Esophagus squamous epithelium (tissue), 5 donors: ENCODE results near the gene GRAMD4. TPM values are rescaled to one million over a fixed set of nuclear protein-coding genes. Genes with fewer than 3 reads are reported as not detected.

Source experiments
- DNase-seq: peaks from one replicate; lab custom pipeline; 2025; lab: John Stamatoyannopoulos, UW
- H3K27ac ChIP-seq, 4 donors: fragments of 200-600 bp; sonication (generic); one replicate each; pipeline ENCODE4 v1.5.1; 2016 to 2019; ENCODE audit warnings: mild to moderate bottlenecking in 1 of 4
- H3K27me3 ChIP-seq, 4 donors: fragments of 200-600 bp; sonication (generic); 1 replicate in 3 of 4; 2 replicates in 1 of 4; pipeline versions ENCODE4 v1.5.1 to v1.6.0; 2017 to 2021; ENCODE audit warnings: antibody characterized with exemption in 1 of 4
- H3K36me3 ChIP-seq, 3 donors: fragments of 200-600 bp; sonication (generic); one replicate each; pipeline ENCODE4 v1.5.1; 2016 to 2019
- H3K4me1 ChIP-seq, 3 donors: fragments of 200-600 bp; sonication (generic); one replicate each; pipeline ENCODE4 v1.5.1; 2017 to 2019
- H3K4me3 ChIP-seq, 4 donors: fragments of 200-600 bp; sonication (generic); 1 replicate in 3 of 4; 2 replicates in 1 of 4; pipeline ENCODE4 v1.5.1; 2016 to 2019; ENCODE audit warnings: mild to moderate bottlenecking in 2 of 4, moderate library complexity in 1 of 4
- H3K9me3 ChIP-seq, 3 donors: fragments of 200-600 bp; sonication (generic); one replicate each; pipeline ENCODE4 v1.5.1; 2016 to 2019
- POLR2A ChIP-seq, 4 donors: fragments of 450-650 bp; IDR thresholded peaks; one replicate each; pipeline ENCODE4 v1.6.1; 2017; ENCODE audit warnings: antibody characterized with exemption in 4 of 4, mild to moderate bottlenecking in 4 of 4, moderate library complexity in 3 of 4
- WGBS, 2 donors: methylation state at CpG; one replicate each; pipeline ENCODE4 v1.1.5; 2018; 5-methylcytosine and 5-hydroxymethylcytosine counted together
- intact Hi-C: fragments of 100-400 bp; cut with DNase I; formaldehyde crosslinking; loops from one replicate; pipeline ENCODE4 v1.15.0; 2022
- total RNA-seq, 4 donors: library from RNA; depleted of rRNA; stranded (reverse); fragments of >200 nt; gene quantifications; one replicate each; pipeline ENCODE4 v1.1.0, GENCODE V29; 2016
- TF ChIP-seq, protein P1 (sequence below), 6 experiments: fragments of 450-650 bp in 4 of 6; fragments of 200-600 bp in 2 of 6; sonication (generic) in 2 of 6; IDR thresholded peaks; one replicate each; pipeline ENCODE4 v1.5.1; 2016 to 2019; ENCODE audit warnings: antibody characterized with exemption in 6 of 6, mild to moderate bottlenecking in 4 of 6, moderate library complexity in 4 of 6
- donor health status: DM: yes; HTN: yes; CAD: no.

Gene GRAMD4
- total RNA-seq, 4 donors from 2014 or later = 27.0 to 122 (median 33.3) TPM

DNA sequence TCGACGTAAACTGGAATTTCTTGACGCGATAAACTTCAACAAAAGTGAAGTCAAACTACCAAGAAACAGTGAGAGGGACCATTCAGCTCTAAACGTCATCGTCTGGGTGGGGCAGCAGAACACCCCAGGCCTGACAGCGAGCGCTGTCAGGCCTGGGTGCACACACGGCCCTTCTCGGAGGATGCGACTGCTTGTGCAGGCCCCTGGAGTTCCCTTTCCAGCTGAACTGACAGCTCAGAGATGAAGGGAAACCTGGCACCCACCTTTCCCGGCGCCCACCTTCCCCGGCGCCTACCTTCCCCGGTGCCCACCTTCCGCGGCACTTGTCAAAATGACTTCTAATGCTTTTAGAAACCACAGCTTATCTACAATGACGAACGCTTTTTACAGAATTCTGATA lies 70.0 kb downstream of the GRAMD4 start:
- DNase-seq = no peak

DNA sequence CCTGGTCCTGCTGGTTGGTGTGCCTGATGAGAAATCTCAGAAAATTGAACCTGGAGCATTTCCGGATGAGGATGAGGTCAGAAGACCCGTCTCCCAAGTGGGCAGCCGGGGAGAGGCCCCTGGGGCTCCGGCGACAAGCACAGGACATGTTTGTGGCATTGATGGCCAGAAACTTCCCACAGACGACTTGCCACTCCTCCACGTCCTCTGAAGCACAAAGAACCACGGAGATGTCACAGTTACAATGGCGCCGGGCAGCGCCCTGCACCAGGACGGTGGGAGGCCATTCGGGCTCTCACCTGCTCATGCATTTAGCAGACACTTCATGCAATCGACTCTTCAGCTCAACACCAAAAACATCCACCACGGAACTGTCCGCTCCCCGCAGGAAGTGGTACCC lies 71.4 kb downstream of the GRAMD4 start:
- intact Hi-C loops = no loop called here
- Histone ChIP-seq H3K27me3 (no peaks in the 10 kb centered on the region), H3K36me3 (peaks cover 23 to 100% (median 63%) of the 10 kb centered on the region in 3 donors), H3K4me3 (no peak overlapping the region), H3K4me1 (peaks cover 5 to 24% (median 7%) of the 10 kb centered on the region in 3 donors), H3K27ac (no peak overlapping the region), H3K9me3 (no peaks in the 10 kb centered on the region)
- TF ChIP-seq, protein P1, sequence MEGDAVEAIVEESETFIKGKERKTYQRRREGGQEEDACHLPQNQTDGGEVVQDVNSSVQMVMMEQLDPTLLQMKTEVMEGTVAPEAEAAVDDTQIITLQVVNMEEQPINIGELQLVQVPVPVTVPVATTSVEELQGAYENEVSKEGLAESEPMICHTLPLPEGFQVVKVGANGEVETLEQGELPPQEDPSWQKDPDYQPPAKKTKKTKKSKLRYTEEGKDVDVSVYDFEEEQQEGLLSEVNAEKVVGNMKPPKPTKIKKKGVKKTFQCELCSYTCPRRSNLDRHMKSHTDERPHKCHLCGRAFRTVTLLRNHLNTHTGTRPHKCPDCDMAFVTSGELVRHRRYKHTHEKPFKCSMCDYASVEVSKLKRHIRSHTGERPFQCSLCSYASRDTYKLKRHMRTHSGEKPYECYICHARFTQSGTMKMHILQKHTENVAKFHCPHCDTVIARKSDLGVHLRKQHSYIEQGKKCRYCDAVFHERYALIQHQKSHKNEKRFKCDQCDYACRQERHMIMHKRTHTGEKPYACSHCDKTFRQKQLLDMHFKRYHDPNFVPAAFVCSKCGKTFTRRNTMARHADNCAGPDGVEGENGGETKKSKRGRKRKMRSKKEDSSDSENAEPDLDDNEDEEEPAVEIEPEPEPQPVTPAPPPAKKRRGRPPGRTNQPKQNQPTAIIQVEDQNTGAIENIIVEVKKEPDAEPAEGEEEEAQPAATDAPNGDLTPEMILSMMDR (IDR thresholded peaks at IDR 0.05) = no peak
- no peak for TF ChIP-seq POLR2A (IDR thresholded peaks at IDR 0.05)
- DNase-seq = no peak
- 88 to 97% methylated on average over 5 to 9 of the region's 17 CpGs for WGBS, 2 donors

More for the DNA sequence above, 70.0 kb downstream of the GRAMD4 start:
- Histone ChIP-seq H3K9me3 (no peaks in the 10 kb centered on the region), H3K27me3 (no peaks in the 10 kb centered on the region), H3K4me3 (no peak overlapping the region), H3K36me3 (peaks cover 13 to 100% (median 54%) of the 10 kb centered on the region in 3 donors), H3K4me1 (peaks cover 11 to 39% (median 21%) of the 10 kb centered on the region in 3 donors), H3K27ac (no peak overlapping the region)
- WGBS, 2 donors = 94 to 96% methylated on average over 20 of the region's 20 CpGs
- intact Hi-C loops = no loop called here
- TF ChIP-seq, protein P1 (IDR thresholded peaks at IDR 0.05) = no peak
- no peak for TF ChIP-seq POLR2A (IDR thresholded peaks at IDR 0.05)

DNA sequence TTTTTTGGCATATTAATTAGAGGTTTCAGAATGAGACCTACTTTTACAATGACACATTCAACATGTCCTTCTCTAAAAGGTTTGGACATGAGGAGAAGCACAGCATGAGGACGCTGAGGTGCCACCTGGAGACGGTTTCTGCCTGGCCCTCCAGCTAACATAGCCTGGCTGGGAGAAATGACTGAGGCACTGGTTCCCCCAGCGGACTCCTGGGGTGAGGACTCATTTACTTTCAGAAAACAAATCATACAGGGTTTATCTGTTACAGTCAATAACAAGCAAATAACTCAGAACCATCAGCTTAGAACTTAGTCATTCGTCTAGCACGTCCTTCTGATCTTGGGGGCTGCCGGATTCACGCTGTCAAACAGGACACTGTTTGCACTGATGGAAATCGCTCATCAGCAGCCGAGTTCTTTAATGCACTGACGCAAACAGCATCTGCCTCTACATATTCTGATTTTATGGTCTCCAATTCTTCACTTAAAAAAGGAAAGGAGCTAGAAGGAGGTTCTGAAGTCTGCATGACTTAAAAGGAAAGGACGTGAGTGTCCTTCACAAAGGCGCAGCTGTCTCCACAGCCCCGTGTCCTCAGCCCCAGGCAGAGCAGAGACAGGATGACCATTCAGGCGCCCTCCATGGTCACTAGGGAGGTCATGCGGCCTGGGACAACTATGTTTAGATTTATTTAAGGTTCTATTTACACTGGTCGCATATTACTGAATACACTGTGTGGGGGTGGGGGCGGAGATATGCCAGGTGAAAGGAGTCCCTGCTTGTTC lies 73.6 kb downstream of the GRAMD4 start:
- intact Hi-C loops = no loop called here
- peaks cover 3 to 6% (median 4%) of the 10 kb centered on the region in 3 donors for H3K4me1 ChIP-seq
- H3K27ac ChIP-seq = no peak overlapping the region
- H3K36me3 ChIP-seq = peaks cover 23 to 100% (median 72%) of the 10 kb centered on the region in 3 donors
- 69 to 85% methylated on average over 11 to 17 of the region's 17 CpGs for WGBS, 2 donors
- no peak for DNase-seq
- no peak for TF ChIP-seq POLR2A (IDR thresholded peaks at IDR 0.05)
- TF ChIP-seq, protein P1 (IDR thresholded peaks at IDR 0.05) = no peak
- H3K4me3 ChIP-seq = no peak overlapping the region
- no peaks in the 10 kb centered on the region for H3K27me3 ChIP-seq
- H3K9me3 ChIP-seq = no peaks in the 10 kb centered on the region

DNA sequence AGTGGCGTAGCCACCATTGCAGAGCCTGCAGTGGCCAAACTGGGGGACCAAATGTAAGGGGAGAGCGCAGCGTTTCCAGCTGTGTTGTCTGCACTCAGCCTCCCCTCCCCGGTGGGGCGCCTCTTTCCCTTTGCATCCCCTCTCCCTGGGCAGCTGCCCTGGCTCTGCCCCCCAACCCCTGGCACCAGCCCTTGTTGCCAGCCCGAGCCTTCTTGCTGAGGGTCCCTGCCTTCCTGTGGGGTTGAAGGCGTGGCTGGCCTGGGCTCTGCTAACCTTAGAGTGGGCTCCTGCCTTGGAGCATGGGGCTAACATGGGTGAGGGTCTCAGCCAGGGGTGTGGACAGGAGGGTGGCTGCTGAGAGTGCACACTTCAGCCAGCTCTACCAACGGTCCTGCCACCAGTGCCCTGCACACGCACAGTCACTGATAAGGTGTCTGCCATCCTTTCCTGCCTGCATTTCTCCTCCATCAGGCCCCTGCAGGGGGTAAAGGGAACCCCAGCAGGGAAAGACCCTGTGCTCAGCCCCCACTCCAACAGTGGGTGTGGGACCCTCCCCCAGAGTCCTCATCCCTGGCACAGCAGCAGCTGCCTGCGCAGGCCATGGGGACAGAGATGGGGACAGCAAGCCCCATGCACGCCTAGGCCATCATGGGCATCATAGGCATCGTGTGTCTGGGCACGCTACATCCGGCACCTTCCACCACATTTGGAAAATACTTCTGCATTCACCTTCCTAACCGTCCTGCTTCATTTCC lies 74.4 kb downstream of the GRAMD4 start:
- 100% methylated on average over 3 to 7 of the region's 15 CpGs for WGBS, 2 donors
- DNase-seq = no peak
- H3K9me3 ChIP-seq = no peaks in the 10 kb centered on the region
- no peak overlapping the region for H3K27ac ChIP-seq
- peaks cover 31 to 100% (median 80%) of the 10 kb centered on the region in 3 donors for H3K36me3 ChIP-seq
- no peak for TF ChIP-seq POLR2A (IDR thresholded peaks at IDR 0.05)
- TF ChIP-seq, protein P1 (IDR thresholded peaks at IDR 0.05) = no peak
- H3K27me3 ChIP-seq = no peaks in the 10 kb centered on the region
- H3K4me1 ChIP-seq = no peaks in the 10 kb centered on the region
- intact Hi-C loops = no loop called here
- no peak overlapping the region for H3K4me3 ChIP-seq
